GM10266 (cell line): ENCODE data around the gene MED27.
"Not testable (repeated sequence)": the region's sequence is repeated elsewhere in the genome, so short reads cannot be mapped to it uniquely, and the experiment has no call there.

ENCODE experiments used
- DNase-seq: peaks from one replicate; pipeline ENCODE4 v3.0.0; 2012; ENCODE audit errors: extremely low spot score
- CTCF ChIP-seq: IDR thresholded peaks from 2 replicates; pipeline ENCODE4 v1.5.1; 2012; ENCODE audit warnings: mild to moderate bottlenecking, low read depth; ENCODE audit not compliant: control insufficient read depth, insufficient read depth; ENCODE audit errors: missing control alignments

MED27 gene

GRCh38 chr9:132011309-132011708, 68.4 kb downstream of the MED27 start:
- no peak for TF ChIP-seq CTCF

GRCh38 chr9:132010201-132010600, 69.5 kb downstream of the MED27 start:
- not testable (repeated sequence) for DNase-seq

More at GRCh38 chr9:132011309-132011708, 68.4 kb downstream of the MED27 start:
- DNase-seq: no peak

GRCh38 chr9:132008855-132009812, 70.5 kb downstream of the MED27 start:
- no peak for TF ChIP-seq CTCF
- DNase-seq: no peak

- no peak for DNase-seq
- no peak for TF ChIP-seq CTCF
Measured at GRCh38 chr9:132008184-132008803, 71.4 kb downstream of the MED27 start.

- no peak for DNase-seq
- TF ChIP-seq CTCF: no peak
Measured at GRCh38 chr9:132007371-132008025, 72.2 kb downstream of the MED27 start.

GRCh38 chr9:132006677-132007370, 72.8 kb downstream of the MED27 start:
- TF ChIP-seq CTCF: no peak
- DNase-seq: peak; percentile 49

GRCh38 chr9:132005899-132006298, 73.8 kb downstream of the MED27 start:
- no peak for TF ChIP-seq CTCF

More at GRCh38 chr9:132005899-132006298, 73.8 kb downstream of the MED27 start:
- DNase-seq: no peak
